Natural killer cell (primary cell): Measurements from ENCODE around the gene GCHFR. TPM values are rescaled to one million over a fixed set of nuclear protein-coding genes. Genes with fewer than 3 reads are reported as not detected.
A peak's percentile ranks its signal among the peaks of the same experiment; 100 is the strongest.

Experiments used
- ATAC-seq, 3 donors: fragments of 150-1000 bp in 2 of 3; fragments of 200-7000 bp in 1 of 3; cut with Tn5 transposase; 1 replicate in 1 of 3; 2 replicates in 2 of 3; pipeline ENCODE4 v1.10.0; 2021; ENCODE audit warnings: mild to moderate bottlenecking in 2 of 3, moderate library complexity in 2 of 3
- DNase-seq, 2 donors: peaks; one replicate each; pipeline versions ENCODE4 v3.0.0 to v3.0.0-alpha.2; 2013 to 2021; ENCODE audit warnings: mixed read lengths in 1 of 2
- H3K27ac ChIP-seq: one replicate; pipeline ENCODE4 v1.5.1; 2013; ENCODE audit warnings: mild to moderate bottlenecking, low read length
- H3K27me3 ChIP-seq: one replicate; pipeline ENCODE4 v1.6.1; 2013; ENCODE audit warnings: low read length; ENCODE audit not compliant: control insufficient read depth, insufficient read depth
- H3K36me3 ChIP-seq: one replicate; pipeline ENCODE4 v1.6.1; 2013; ENCODE audit warnings: low read length; ENCODE audit not compliant: control insufficient read depth, insufficient read depth
- H3K4me1 ChIP-seq: one replicate; pipeline ENCODE4 v1.6.1; 2013; ENCODE audit warnings: low read length; ENCODE audit not compliant: control insufficient read depth, insufficient read depth
- H3K4me3 ChIP-seq: one replicate; pipeline ENCODE4 v1.5.1; 2013; ENCODE audit warnings: low read length
- H3K9me3 ChIP-seq: one replicate; pipeline ENCODE4 v1.6.1; 2013; ENCODE audit warnings: low read length; ENCODE audit not compliant: control insufficient read depth, insufficient read depth
- H3K27ac Mint-ChIP-seq, 2 donors: one replicate each; pipeline ENCODE4 v1.8.0; 2022; ENCODE audit warnings: mild to moderate bottlenecking in 2 of 2, mixed read lengths in 2 of 2, moderate library complexity in 1 of 2
- H3K27me3 Mint-ChIP-seq, 2 donors: one replicate each; pipeline ENCODE4 v1.8.0; 2022; ENCODE audit warnings: low read depth in 2 of 2, mixed read lengths in 2 of 2
- H3K36me3 Mint-ChIP-seq: one replicate; pipeline ENCODE4 v1.8.0; 2022; ENCODE audit warnings: mixed read lengths
- H3K4me1 Mint-ChIP-seq, 2 donors: one replicate each; pipeline ENCODE4 v1.8.0; 2022; ENCODE audit warnings: mixed read lengths in 2 of 2
- H3K4me3 Mint-ChIP-seq: one replicate; pipeline ENCODE4 v1.8.0; 2022; ENCODE audit warnings: mild to moderate bottlenecking, moderate library complexity, mixed read lengths
- H3K9me3 Mint-ChIP-seq, 2 donors: one replicate each; pipeline ENCODE4 v1.8.0; 2022; ENCODE audit warnings: mixed read lengths in 2 of 2
- WGBS: methylation state at CpG from one replicate; pipeline ENCODE4 v1.1.7; 2013; ENCODE audit warnings: missing lambda C conversion rate; ENCODE audit not compliant: insufficient coverage; 5-methylcytosine and 5-hydroxymethylcytosine counted together
- intact Hi-C: fragments of 100-400 bp; cut with micrococcal nuclease; formaldehyde crosslinking; loops from one replicate; pipeline ENCODE4 v1.14.2; 2022
- total RNA-seq, 4 donors: library from RNA; stranded (reverse); fragments of 120-200 nt in 1 of 4; gene quantifications; one replicate each; pipeline versions ENCODE4 v1.2.3 to v1.2.4, GENCODE V29; 2013 to 2022
- TF ChIP-seq, protein P1 (sequence below): fragments of 200-600 bp; IDR thresholded peaks from one replicate; pipeline ENCODE4 v1.8.0; 2022; ENCODE audit warnings: antibody characterized with exemption

Gene GCHFR
- 10 to 100 TPM; 17.5 to 25.9 (median 25.9) TPM for total RNA-seq
- 21.7 TPM for total RNA-seq (2013)

DNA sequence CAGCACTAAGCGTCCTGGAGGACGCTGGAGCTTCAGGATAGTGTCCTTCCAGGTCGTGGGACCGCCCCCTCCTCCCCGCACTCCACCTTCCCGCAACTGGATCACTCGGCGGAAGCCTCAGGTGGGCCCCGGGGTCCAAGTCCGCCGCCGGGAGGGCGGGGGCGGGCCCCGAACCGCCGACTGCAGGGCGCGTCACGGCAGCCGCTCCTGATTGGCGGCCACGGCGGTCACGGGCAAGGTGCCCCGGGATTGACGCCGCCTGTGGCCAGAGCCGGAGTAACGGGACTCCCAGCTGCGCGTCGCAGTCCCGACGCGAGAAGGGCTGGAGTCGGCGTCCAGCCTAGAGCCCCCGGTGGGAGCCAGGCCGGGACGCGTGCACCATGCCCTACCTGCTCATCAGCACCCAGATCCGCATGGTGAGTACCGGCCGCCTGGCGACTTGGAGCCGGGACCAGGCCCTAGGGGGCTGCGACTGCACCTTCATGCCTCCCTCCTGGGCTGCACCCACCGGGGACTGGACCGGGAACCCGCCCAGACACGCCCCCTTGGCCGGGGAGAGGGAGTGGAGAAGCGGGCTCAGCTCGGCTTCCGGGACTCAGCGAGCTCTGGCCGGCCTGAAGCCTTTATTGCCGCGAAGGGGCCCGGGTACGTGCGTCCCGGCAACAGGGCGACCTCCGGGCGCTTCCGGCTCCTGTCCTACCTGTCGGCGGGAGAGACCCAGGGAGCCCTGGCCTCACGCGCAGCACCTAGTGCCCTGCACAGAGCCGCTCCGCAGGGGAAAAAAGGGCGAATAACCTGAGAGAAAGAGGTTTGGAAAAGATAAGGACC, at the start of gene GCHFR:
GCHFR (plus strand) TSS at position 268 of the 828 bp plus-strand sequence; CDS start at position 381, 113 bp downstream.
- Histone ChIP-seq H3K27ac (peak within 1 kb of the TSS; percentile 71), H3K4me3 (peak within 1 kb of the TSS; percentile 74), H3K4me1 (peaks cover 53% of the 10 kb centered on the region), H3K27me3 (no peaks in the 10 kb centered on the region), H3K9me3 (no peaks in the 10 kb centered on the region), H3K36me3 (peaks cover 14% of the 10 kb centered on the region)
- H3K9me3 Mint-ChIP-seq = no peaks in the 10 kb centered on the region
- peak within 1 kb of the TSS; percentile 85 for H3K4me3 Mint-ChIP-seq
- TF ChIP-seq, protein P1, sequence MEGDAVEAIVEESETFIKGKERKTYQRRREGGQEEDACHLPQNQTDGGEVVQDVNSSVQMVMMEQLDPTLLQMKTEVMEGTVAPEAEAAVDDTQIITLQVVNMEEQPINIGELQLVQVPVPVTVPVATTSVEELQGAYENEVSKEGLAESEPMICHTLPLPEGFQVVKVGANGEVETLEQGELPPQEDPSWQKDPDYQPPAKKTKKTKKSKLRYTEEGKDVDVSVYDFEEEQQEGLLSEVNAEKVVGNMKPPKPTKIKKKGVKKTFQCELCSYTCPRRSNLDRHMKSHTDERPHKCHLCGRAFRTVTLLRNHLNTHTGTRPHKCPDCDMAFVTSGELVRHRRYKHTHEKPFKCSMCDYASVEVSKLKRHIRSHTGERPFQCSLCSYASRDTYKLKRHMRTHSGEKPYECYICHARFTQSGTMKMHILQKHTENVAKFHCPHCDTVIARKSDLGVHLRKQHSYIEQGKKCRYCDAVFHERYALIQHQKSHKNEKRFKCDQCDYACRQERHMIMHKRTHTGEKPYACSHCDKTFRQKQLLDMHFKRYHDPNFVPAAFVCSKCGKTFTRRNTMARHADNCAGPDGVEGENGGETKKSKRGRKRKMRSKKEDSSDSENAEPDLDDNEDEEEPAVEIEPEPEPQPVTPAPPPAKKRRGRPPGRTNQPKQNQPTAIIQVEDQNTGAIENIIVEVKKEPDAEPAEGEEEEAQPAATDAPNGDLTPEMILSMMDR = peak; percentile 11
- WGBS = under 1% methylated on average over 75 of the region's 75 CpGs
- H3K27me3 Mint-ChIP-seq = no peaks in the 10 kb centered on the region
- H3K4me1 Mint-ChIP-seq = peaks cover 28 to 50% of the 10 kb centered on the region in 2 donors
- intact Hi-C loops = loop anchor here (1.0 kb wide), 1 partner anchor 9 kb away; the partner anchor contains the start of gene RMDN3
- no peaks in the 10 kb centered on the region for H3K36me3 Mint-ChIP-seq
- peak within 1 kb of the TSS; percentile 87 to 91 for H3K27ac Mint-ChIP-seq
- DNase-seq (peak; percentile 54 to 81), ATAC-seq (peak; percentile 53 to 58 (median 58))

DNA sequence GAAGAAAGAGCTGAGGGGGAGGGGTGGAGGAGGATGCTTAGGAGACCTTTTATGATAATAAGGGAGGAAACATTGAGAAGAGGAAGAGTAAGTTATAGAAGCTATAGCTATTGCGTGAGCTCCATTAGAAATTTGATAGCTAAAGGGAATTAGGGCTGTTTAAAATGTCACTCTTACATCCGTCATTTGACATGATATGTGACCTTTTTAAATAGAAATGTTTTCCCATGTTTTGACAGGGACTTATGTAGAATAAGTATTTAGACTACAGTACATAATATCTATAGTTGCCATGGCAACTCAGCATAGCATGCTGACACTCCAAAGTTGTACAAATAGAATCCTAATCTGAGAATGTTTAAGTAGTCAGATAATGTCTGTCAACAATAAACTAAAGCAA, 49.7 kb upstream of the GCHFR start:
- Histone ChIP-seq H3K27me3 (no peaks in the 10 kb centered on the region), H3K27ac (no peak overlapping the region), H3K4me1 (no peaks in the 10 kb centered on the region), H3K4me3 (no peak overlapping the region), H3K9me3 (no peaks in the 10 kb centered on the region), H3K36me3 (no peaks in the 10 kb centered on the region)
- Mint-ChIP-seq H3K4me3 (no peak overlapping the region), H3K4me1 (peaks cover 0 to 9% of the 10 kb centered on the region in 2 donors), H3K9me3 (no peaks in the 10 kb centered on the region), H3K27me3 (no peaks in the 10 kb centered on the region), H3K36me3 (no peaks in the 10 kb centered on the region), H3K27ac (no peak overlapping the region)
- ATAC-seq (no peak), DNase-seq (no peak)
- TF ChIP-seq, protein P1 = no peak
- intact Hi-C loops = no loop called here
- 100% methylated on average over 1 of the region's 2 CpGs for WGBS

DNA sequence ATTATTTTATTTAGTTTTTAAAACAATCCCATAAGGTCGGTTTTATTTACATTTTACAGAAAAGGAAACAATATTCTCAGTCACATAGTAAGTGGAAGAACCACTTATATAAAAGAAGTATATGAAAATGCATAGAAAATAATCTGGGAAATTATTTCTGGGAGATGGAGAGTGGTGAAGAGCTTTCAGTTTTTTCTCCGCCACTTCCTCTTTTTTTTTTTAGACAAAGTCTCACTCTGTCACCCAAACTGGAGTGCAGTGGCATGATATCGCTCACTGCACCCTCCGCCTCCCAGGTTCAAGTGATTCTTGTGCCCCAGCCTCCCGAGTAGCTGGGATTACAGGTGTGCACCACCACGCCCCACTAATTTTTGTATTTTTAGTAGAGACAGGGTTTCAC, 47.7 kb upstream of the GCHFR start:
- Histone ChIP-seq H3K27me3 (no peaks in the 10 kb centered on the region), H3K27ac (no peak overlapping the region), H3K4me3 (no peak overlapping the region), H3K4me1 (no peaks in the 10 kb centered on the region), H3K36me3 (no peaks in the 10 kb centered on the region), H3K9me3 (no peaks in the 10 kb centered on the region)
- no peaks in the 10 kb centered on the region for H3K36me3 Mint-ChIP-seq
- H3K4me1 Mint-ChIP-seq = peaks cover 0 to 4% of the 10 kb centered on the region in 2 donors
- no peaks in the 10 kb centered on the region for H3K27me3 Mint-ChIP-seq
- TF ChIP-seq, protein P1 = no peak
- no peak overlapping the region for H3K4me3 Mint-ChIP-seq
- intact Hi-C loops = no loop called here
- 91% methylated on average over 5 of the region's 6 CpGs for WGBS
- ATAC-seq (no peak), DNase-seq (no peak)
- no peak overlapping the region for H3K27ac Mint-ChIP-seq
- H3K9me3 Mint-ChIP-seq = no peaks in the 10 kb centered on the region
